ENCODE results near the gene NAA50.

The NAA50 gene

DNA sequence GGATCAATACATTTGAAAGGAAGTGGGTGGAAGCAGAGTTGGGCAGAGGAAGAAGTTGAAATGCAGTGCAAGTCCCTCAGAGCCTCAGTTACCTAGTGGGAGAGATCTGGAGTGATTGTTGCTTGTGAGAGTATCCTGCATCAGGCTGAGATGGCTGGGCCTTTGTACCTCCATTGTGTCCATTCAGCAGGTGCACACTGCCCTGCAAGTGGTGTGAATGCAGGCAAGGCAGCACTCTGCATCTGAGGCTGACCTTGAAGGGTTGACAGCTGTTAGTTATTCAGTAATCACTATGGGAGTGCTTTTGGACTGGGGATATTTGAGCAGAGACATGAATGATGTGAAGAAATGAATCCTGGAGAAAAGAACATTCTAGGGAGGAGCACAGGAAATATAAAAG is 25.9 kb upstream of the NAA50 start:
- H3K9me3 ChIP-seq (ENCODE audit: control insufficient read depth, insufficient read depth, low read depth, low read length): no peaks in the 10 kb centered on the region
- no peak for TF ChIP-seq ZNF660 (tag by site-specific recombination; IDR thresholded peaks at IDR 0.05)
- no peak for TF ChIP-seq ZNF747 (tag by site-specific recombination; IDR thresholded peaks at IDR 0.05)
- TF ChIP-seq ZNF830 (tag by site-specific recombination; IDR thresholded peaks at IDR 0.05; ENCODE audit: low read depth): no peak
- TF ChIP-seq, protein P1, sequence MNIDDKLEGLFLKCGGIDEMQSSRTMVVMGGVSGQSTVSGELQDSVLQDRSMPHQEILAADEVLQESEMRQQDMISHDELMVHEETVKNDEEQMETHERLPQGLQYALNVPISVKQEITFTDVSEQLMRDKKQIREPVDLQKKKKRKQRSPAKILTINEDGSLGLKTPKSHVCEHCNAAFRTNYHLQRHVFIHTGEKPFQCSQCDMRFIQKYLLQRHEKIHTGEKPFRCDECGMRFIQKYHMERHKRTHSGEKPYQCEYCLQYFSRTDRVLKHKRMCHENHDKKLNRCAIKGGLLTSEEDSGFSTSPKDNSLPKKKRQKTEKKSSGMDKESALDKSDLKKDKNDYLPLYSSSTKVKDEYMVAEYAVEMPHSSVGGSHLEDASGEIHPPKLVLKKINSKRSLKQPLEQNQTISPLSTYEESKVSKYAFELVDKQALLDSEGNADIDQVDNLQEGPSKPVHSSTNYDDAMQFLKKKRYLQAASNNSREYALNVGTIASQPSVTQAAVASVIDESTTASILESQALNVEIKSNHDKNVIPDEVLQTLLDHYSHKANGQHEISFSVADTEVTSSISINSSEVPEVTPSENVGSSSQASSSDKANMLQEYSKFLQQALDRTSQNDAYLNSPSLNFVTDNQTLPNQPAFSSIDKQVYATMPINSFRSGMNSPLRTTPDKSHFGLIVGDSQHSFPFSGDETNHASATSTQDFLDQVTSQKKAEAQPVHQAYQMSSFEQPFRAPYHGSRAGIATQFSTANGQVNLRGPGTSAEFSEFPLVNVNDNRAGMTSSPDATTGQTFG (tag by site-specific recombination; IDR thresholded peaks at IDR 0.05; ENCODE audit: borderline replicate concordance): no peak
- no peak for TF ChIP-seq ZNF623 (tag by site-specific recombination; IDR thresholded peaks at IDR 0.05)
- TF ChIP-seq ZBTB1 (tag by site-specific recombination; IDR thresholded peaks at IDR 0.05): no peak
- TF ChIP-seq, protein P2, sequence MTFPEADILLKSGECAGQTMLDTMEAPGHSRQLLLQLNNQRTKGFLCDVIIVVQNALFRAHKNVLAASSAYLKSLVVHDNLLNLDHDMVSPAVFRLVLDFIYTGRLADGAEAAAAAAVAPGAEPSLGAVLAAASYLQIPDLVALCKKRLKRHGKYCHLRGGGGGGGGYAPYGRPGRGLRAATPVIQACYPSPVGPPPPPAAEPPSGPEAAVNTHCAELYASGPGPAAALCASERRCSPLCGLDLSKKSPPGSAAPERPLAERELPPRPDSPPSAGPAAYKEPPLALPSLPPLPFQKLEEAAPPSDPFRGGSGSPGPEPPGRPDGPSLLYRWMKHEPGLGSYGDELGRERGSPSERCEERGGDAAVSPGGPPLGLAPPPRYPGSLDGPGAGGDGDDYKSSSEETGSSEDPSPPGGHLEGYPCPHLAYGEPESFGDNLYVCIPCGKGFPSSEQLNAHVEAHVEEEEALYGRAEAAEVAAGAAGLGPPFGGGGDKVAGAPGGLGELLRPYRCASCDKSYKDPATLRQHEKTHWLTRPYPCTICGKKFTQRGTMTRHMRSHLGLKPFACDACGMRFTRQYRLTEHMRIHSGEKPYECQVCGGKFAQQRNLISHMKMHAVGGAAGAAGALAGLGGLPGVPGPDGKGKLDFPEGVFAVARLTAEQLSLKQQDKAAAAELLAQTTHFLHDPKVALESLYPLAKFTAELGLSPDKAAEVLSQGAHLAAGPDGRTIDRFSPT (tag by site-specific recombination; IDR thresholded peaks at IDR 0.05): no peak
- TF ChIP-seq ZNF274 (IDR thresholded peaks at IDR 0.05; ENCODE audit: low read length): no peak
- no peak for TF ChIP-seq ZNF274 (tag by site-specific recombination; IDR thresholded peaks at IDR 0.05; ENCODE audit: borderline replicate concordance)
- TF ChIP-seq ZNF48 (tag by site-specific recombination; IDR thresholded peaks at IDR 0.05): no peak
- TF ChIP-seq GLIS1 (tag by site-specific recombination; IDR thresholded peaks at IDR 0.05): no peak
- no peak for TF ChIP-seq ZEB2 (tag by site-specific recombination; IDR thresholded peaks at IDR 0.05)
- no peak for TF ChIP-seq ZNF837 (tag by site-specific recombination; IDR thresholded peaks at IDR 0.05)
- no peak for TF ChIP-seq ZNF624 (tag by site-specific recombination; IDR thresholded peaks at IDR 0.05)
- TF ChIP-seq ZNF626 (tag by site-specific recombination; IDR thresholded peaks at IDR 0.05): no peak
- TF ChIP-seq, protein P3, sequence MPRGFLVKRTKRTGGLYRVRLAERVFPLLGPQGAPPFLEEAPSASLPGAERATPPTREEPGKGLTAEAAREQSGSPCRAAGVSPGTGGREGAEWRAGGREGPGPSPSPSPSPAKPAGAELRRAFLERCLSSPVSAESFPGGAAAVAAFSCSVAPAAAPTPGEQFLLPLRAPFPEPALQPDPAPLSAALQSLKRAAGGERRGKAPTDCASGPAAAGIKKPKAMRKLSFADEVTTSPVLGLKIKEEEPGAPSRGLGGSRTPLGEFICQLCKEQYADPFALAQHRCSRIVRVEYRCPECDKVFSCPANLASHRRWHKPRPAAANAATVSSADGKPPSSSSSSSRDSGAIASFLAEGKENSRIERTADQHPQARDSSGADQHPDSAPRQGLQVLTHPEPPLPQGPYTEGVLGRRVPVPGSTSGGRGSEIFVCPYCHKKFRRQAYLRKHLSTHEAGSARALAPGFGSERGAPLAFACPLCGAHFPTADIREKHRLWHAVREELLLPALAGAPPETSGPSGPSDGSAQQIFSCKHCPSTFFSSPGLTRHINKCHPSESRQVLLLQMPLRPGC (tag by site-specific recombination; IDR thresholded peaks at IDR 0.05): no peak
- TF ChIP-seq ZNF843 (tag by site-specific recombination; IDR thresholded peaks at IDR 0.05): no peak
- TF ChIP-seq ZBTB17 (tag by site-specific recombination; IDR thresholded peaks at IDR 0.05): no peak
- TF ChIP-seq ZNF514 (tag by site-specific recombination; IDR thresholded peaks at IDR 0.05): no peak
- no peaks in the 10 kb centered on the region for H3K36me3 ChIP-seq (ENCODE audit: control insufficient read depth in 2 of 2, insufficient read depth in 1 of 2, low read length in 2 of 2)
- ChIA-PET POLR2A (no interaction called here), CTCF (no interaction called here)
- no peaks in the 10 kb centered on the region for H3K4me1 ChIP-seq (ENCODE audit: control insufficient read depth, insufficient read depth, low read length)
- no peak overlapping the region for H3K27ac ChIP-seq (ENCODE audit: extremely low read depth, low read depth, low read length)
- no peak overlapping the region for H3K4me3 ChIP-seq (ENCODE audit: low read depth, low read length)

DNA sequence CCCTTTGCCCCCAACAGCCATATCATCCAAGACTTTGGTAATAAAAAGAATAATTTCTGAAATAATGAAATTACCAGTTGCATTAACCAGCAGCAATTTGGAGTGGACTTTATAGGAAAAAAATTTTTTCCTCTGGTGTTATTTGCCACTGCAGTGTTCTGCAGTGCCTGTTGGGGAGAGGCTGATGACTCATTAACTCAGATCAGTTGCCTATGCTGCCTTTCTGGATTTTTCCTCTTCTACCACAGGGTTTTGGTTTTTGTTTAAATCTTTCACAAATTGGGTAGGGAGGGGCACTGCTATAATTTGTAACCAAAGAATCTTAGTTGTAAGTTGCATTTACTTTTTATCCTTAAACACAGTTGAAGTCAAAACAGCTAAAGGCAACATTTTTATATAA is 23.5 kb upstream of the NAA50 start:
- no peaks in the 10 kb centered on the region for H3K36me3 ChIP-seq (ENCODE audit: control insufficient read depth in 2 of 2, insufficient read depth in 1 of 2, low read length in 2 of 2)
- H3K4me3 ChIP-seq (ENCODE audit: low read depth, low read length): no peak overlapping the region
- POLR2A ChIA-PET: no interaction called here
- CTCF ChIA-PET: no interaction called here
- H3K27ac ChIP-seq (ENCODE audit: extremely low read depth, low read depth, low read length): no peak overlapping the region
- no peaks in the 10 kb centered on the region for H3K9me3 ChIP-seq (ENCODE audit: control insufficient read depth, insufficient read depth, low read depth, low read length)
- H3K4me1 ChIP-seq (ENCODE audit: control insufficient read depth, insufficient read depth, low read length): no peaks in the 10 kb centered on the region
- no peak for TF ChIP-seq ZNF792 (tag by site-specific recombination; IDR thresholded peaks at IDR 0.05)
- TF ChIP-seq ZNF341 (tag by site-specific recombination; IDR thresholded peaks at IDR 0.05; ENCODE audit: low read depth): no peak
- TF ChIP-seq ZNF391 (tag by site-specific recombination; IDR thresholded peaks at IDR 0.05; ENCODE audit: borderline replicate concordance, low read depth): no peak
- no peak for TF ChIP-seq ZNF404 (tag by site-specific recombination; IDR thresholded peaks at IDR 0.05)
- TF ChIP-seq, protein P4, sequence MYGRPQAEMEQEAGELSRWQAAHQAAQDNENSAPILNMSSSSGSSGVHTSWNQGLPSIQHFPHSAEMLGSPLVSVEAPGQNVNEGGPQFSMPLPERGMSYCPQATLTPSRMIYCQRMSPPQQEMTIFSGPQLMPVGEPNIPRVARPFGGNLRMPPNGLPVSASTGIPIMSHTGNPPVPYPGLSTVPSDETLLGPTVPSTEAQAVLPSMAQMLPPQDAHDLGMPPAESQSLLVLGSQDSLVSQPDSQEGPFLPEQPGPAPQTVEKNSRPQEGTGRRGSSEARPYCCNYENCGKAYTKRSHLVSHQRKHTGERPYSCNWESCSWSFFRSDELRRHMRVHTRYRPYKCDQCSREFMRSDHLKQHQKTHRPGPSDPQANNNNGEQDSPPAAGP (tag by site-specific recombination; IDR thresholded peaks at IDR 0.05): no peak
- no peak for TF ChIP-seq HOXD13 (CRISPR knock-in tag; IDR thresholded peaks at IDR 0.05; ENCODE audit: borderline replicate concordance)
- TF ChIP-seq, protein P5, sequence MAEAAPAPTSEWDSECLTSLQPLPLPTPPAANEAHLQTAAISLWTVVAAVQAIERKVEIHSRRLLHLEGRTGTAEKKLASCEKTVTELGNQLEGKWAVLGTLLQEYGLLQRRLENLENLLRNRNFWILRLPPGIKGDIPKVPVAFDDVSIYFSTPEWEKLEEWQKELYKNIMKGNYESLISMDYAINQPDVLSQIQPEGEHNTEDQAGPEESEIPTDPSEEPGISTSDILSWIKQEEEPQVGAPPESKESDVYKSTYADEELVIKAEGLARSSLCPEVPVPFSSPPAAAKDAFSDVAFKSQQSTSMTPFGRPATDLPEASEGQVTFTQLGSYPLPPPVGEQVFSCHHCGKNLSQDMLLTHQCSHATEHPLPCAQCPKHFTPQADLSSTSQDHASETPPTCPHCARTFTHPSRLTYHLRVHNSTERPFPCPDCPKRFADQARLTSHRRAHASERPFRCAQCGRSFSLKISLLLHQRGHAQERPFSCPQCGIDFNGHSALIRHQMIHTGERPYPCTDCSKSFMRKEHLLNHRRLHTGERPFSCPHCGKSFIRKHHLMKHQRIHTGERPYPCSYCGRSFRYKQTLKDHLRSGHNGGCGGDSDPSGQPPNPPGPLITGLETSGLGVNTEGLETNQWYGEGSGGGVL (tag by site-specific recombination; IDR thresholded peaks at IDR 0.05): no peak
